Activated CD8-positive, alpha-beta memory T cell treated with anti-CD3 and anti-CD28 coated beads for 48 hours (primary cell): ENCODE data around the gene DXO.

Source experiments
- DNase-seq, 3 experiments: peaks; one replicate each; pipeline ENCODE4 v3.0.0-alpha.2; 2020; ENCODE audit warnings: low read depth in 2 of 3, low spot score in 2 of 3

The DXO gene

DNA sequence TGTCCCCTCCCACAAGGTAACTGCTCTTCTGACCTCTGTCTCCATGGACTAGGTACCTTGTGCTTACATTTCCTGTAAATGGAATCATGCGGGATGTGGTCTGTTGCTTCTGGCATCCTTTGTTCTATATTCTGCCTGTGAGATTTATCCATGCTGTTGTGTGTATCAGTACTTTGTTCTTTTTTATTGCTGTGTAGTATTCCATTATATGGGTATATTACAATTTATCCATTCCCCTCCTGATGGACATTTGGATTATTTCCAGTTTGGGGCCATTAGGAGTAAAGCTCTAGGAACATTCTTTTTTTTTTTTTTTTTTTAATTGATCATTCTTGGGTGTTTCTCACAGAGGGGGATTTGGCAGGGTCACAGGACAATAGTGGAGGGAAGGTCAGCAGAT is 41.0 kb downstream of the DXO start:
- no peak for DNase-seq

DNA sequence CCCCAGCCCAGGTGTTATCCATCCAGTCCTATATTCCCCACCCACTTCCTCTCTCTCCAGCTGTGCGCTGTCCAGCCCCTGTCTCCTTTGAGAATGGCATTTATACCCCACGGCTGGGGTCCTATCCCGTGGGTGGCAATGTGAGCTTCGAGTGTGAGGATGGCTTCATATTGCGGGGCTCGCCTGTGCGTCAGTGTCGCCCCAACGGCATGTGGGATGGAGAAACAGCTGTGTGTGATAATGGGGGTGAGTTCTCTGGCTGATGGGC is 43.3 kb downstream of the DXO start:
- no peak for DNase-seq

DNA sequence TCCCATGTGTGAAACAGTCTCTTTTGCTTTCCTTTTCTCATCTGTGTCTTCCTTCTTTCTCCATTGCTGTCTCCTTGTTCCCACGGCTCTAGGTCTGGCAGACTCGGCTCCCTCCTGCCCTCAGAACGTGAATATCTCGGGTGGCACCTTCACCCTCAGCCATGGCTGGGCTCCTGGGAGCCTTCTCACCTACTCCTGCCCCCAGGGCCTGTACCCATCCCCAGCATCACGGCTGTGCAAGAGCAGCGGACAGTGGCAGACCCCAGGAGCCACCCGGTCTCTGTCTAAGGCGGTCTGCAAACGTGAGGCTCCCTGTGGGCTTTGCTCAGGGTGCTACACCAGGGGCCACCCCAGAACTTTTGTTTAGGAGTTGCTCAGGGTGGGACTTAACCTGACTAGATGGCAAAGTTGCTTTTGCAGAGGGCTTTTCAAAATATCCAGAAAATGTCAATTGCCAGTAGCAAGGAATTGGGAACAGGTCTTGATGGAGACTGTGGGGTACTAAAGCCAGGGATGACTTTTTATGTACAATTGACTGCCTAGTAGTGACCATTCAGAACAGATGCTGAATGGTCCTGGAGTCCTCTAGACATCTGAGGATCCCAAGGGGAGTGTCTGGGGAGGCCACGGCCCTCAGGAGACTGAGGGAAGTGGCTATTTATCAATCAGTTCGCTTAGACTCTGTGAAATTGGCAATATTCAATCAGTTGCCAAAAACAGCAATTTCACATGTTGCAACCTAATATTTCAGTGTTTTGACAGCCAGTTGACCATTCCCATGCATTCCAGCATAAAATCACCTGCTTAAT is 43.9 kb downstream of the DXO start:
- no peak for DNase-seq

DNA sequence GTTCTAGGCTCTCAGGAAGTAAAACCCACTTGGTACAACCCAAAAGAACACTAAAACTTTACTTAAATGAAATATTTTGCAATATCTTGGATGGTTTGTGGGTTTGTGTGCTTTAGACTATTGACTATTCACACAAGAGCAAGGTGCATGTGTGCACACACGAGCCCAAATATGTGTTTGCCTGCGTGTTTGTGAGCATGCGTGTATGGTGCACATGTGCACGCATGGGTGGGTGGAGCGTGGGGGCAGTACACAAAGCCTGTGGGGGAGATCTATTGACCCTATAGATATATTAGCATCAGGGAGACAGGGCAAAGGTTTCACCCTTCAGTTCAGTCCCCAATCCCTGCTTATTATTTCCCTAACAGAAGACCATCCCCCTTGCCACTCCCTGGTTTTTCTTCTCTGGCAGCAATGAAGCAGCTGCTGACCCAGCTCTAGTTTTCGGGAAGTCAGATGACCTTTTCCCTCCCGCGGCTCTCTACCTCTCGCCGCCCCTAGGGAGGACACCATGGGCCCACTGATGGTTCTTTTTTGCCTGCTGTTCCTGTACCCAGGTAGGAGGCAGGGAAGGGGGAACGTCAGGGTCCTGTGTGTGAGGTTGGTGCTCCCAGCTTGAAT is 44.6 kb downstream of the DXO start, which contains the start of gene C2:
C2 (plus strand) TSS at position 476 of the 621 bp plus-strand sequence; CDS start at position 512, 36 bp downstream.
- no peak for DNase-seq

DNA sequence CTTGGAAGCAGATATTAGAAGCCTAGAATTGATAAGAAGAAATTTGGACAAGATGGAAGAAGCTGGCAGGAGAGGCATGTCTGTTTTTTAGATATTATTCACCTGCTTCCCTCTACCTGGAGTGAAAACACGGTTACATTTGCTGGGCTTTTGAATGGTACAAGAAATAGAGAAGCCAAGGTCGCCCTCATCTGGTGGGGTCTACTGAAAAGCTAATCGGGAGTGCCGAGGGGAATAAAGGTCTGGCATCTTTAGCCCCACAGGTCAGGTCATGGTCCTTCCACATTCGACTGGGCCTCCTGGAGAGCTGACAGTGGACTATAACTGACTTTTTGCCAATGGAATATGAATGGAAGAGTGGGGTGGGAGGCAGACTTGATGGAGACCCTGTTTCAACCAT is 49.0 kb downstream of the DXO start:
- no peak for DNase-seq

DNA sequence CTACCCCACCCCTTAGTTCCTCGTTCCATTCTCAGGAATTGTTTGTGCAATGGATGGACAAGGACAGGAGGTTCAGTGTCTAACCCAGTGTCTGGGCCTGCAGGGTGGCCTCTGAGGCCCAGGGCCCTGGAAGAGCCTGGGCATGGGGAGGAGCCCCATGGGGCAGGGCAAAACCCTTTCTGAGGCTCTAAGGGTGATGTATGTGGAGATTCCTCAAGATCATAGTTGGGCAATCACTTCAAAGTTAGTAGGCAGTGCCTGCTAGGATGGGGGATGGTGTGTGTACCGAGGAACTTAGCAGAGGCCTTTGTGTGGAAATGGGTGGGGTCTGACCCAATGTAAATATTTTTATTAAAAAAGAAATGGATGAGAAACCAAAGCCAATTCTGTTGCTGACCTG is 51.1 kb downstream of the DXO start:
- DNase-seq, result no peak
